Stimulated activated CD4-positive, alpha-beta T cell treated with anti-CD3 and anti-CD28 coated beads, TNF-alpha, amount 100 ng/mL, for 48 hours (primary cell): ENCODE measurements around the gene BEX3.

Experiments used
- DNase-seq, 3 donors: peaks; one replicate each; pipeline ENCODE4 v3.0.0-alpha.2; 2020; ENCODE audit warnings: low read depth in 3 of 3

The BEX3 gene

DNA sequence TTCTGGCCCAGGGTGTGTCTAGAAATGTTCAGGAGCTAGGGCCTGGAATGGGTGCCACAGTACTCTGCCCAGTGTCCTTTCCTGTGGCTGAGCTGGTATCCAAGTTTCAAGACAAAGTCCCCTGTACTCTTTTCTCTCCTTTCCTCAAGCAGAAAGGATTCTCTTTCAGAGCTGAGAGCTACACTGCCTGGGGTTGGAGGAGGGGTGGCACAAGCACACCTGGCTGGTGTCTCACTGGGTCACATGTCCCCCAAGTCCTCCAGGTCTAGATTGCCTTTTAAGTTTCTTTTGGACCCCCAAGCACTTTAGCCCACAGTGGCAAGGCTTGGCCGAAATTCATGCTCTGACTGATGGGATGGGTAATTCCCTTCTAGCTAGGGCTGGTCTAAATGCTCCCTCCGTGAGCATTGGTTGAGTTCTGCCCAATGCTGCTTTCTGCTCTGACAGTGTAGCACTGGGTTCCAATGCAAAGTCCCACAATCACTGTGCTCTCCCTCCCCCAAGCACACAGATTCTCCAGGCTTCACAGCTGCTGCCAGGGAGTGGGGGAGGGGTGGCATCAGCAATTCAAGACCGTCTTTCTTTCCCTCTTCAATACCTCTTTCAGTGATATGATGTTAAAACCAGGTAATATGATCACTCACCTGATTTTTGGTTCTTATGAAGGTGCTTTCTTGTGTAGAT, 47.8 kb downstream of the BEX3 start:
- DNase-seq = no peak
